ENCODE data around the gene HOXA2.

Gene HOXA2

DNA sequence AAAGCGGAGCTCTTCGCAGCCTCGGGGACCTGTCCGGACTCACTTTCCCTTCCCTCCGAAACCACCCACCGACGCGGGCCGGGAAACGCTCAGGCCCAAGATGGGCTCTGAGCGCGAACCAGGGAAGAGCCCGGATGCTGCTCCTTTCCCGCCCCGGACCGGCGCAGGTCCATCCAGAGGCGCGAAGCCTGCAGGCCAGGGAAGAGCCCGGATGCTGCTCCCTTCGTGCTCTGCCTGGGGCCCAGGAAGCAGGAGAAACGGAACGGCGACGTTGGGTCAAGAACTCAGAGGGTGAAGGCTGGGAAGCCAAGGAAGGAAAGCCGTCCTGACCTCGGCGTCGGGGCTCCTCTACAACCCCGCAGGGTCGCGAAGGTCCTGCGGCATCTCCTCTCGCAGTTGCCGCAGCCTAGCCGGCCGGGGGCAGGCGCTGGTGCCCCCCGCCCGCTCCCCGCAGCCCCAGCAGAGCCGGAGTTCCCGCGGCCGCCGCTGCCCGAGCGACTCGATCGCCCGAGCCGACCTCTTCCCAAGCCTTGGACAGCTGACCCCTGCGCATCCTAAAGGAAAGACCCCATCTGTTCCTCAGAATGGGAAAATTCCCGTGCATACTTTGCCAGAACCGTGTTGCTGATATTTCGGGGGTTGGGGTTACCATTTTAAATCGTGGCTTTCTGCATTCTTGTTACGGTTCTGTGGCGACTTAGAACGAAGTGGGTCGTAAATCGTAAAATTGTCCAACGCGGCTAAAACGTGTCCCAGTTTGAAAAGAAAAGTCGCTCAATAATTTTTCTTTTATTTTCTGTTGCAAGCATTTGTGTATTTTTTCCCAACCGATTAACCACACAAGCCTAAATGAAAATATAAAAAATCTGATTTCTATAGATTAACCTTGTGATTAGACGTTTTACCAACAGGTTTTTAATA lies 14.2 kb downstream of the HOXA2 start:
- no peak for DNase-seq (ENCODE audit: low spot score in 2 of 2)
- Histone ChIP-seq H3K4me3 (no peak overlapping the region), H3K9me3 (no peaks in the 10 kb centered on the region), H3K36me3 (replicated peaks) (no peaks in the 10 kb centered on the region), H3K27me3 (ENCODE audit: low read depth) (no peaks in the 10 kb centered on the region), H3K4me1 (peaks cover 15% of the 10 kb centered on the region)
- in situ Hi-C loops (cut with MboI; ENCODE audit: low sequenced_read_pairs) = no loop called here

DNA sequence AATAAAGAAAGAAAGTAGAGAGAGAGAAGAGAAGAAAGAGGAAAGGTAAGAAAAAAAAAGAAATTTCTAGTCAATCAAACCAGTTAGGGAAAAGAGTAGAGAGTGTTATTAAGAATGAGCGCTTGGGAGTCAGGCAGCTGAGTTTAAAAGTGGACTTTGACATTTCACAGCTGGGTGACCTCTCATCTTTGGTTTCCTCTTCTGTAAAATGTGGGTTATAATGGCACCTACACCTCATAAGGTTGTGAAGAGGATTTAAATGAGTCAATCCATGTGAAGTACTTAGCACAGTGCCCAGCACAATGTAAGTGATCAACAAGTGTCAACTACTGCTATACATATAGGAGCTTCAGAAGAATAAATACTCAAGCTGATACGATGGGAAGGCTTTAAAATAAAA lies 18.8 kb downstream of the HOXA2 start:
- no peaks in the 10 kb centered on the region; the same call in 1 of the 2 replicates for H3K4me1 ChIP-seq
- in situ Hi-C loops (cut with MboI; ENCODE audit: low sequenced_read_pairs) = no loop called here
- H3K4me3 ChIP-seq = no peak overlapping the region
- DNase-seq (ENCODE audit: low spot score in 2 of 2) = no peak
- H3K27me3 ChIP-seq (ENCODE audit: low read depth) = no peaks in the 10 kb centered on the region
- H3K9me3 ChIP-seq = no peaks in the 10 kb centered on the region
- no peaks in the 10 kb centered on the region for H3K36me3 ChIP-seq (replicated peaks)

DNA sequence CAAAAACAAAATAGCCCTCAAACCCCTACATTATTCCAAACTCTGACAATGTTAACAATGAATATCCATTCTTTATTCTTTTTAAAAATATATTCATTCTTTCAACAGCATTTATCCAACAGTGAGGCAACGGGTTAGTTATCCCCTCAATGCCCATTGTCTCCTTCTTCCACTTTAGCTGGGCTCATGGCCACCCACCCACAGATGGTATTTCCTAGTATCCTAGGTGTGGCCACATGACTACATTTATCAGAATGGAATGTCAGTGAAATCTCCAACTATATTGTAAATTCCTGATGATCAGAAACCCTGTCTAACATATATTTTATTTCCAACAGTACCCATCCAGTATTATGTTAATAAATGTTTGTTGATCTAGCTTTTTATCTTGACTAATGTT lies 20.3 kb downstream of the HOXA2 start:
- Histone ChIP-seq H3K36me3 (replicated peaks) (no peaks in the 10 kb centered on the region), H3K4me1 (no peaks in the 10 kb centered on the region; the same call in 1 of the 2 replicates), H3K27me3 (ENCODE audit: low read depth) (no peaks in the 10 kb centered on the region), H3K9me3 (no peaks in the 10 kb centered on the region), H3K4me3 (no peak overlapping the region)
- in situ Hi-C loops (cut with MboI; ENCODE audit: low sequenced_read_pairs) = no loop called here
- DNase-seq (ENCODE audit: low spot score in 2 of 2) = no peak

DNA sequence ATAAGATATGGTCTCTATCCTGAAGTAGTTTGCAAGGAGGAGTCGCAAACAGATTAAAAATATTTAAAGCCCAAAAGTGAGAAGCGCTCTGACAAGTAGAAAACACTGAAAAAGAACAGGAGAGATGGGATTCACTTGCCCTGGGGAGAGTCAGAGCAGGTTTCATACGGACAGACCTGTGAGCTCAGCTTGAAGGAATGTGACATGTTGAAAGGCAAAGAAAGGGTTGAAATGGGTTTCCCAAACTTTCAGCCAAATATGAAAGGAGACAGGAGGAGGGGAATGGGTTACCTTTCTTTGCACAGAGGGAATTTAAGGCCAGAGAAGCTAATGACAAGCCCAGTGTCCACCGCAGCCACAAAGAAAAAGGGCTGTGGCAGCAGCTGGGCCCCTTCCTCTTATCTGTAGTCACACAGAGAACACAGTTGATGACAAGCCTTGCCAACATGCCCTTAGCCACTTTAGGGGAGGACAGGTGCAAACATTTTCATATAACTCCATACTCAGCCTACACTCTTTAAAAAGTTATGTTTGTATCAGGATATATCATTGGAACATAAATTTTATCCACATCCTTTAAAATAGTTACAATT lies 21.5 kb downstream of the HOXA2 start:
- no peaks in the 10 kb centered on the region for H3K36me3 ChIP-seq (replicated peaks)
- no peaks in the 10 kb centered on the region for H3K27me3 ChIP-seq (ENCODE audit: low read depth)
- no peaks in the 10 kb centered on the region for H3K9me3 ChIP-seq
- H3K4me1 ChIP-seq = no peaks in the 10 kb centered on the region; the same call in 1 of the 2 replicates
- in situ Hi-C loops (cut with MboI; ENCODE audit: low sequenced_read_pairs) = no loop called here
- no peak for DNase-seq (ENCODE audit: low spot score in 2 of 2)
- H3K4me3 ChIP-seq = no peak overlapping the region

DNA sequence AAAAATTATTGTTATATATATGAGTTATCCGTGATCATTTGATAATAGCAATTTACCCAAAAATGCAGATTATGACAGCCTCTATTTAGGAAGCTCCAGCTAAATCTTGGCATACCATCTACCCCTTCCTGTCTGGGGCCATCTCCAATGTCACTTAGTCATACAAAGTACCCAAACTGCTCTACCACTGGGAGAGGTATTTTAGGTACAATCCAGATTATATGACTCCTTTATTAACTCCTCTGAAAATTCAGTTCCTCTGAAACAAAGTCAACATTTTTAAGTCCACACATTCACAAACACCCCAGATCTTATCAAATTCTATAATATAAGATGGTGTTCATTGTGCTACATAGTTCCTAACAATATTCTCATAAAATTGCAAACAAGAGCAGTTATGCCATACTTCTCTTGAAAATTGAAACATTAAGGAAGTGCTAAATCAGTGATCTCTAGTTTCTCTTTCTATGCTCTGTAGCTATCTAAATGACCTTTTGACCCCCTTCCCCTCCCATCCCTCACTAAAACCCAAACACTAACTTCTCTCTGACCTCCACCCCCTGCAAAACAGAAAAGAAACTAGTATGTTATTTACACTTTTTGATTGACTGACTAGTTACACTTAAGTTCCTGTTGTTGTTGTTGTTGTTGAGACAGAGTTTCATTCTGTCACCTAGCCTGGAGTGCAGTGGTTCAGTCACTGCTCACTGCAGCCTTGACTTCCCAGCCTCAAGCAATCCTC lies 23.1 kb downstream of the HOXA2 start:
- Histone ChIP-seq H3K27me3 (ENCODE audit: low read depth) (no peaks in the 10 kb centered on the region), H3K4me3 (no peak overlapping the region), H3K36me3 (replicated peaks) (no peaks in the 10 kb centered on the region), H3K9me3 (no peaks in the 10 kb centered on the region), H3K4me1 (no peaks in the 10 kb centered on the region; the same call in 1 of the 2 replicates)
- in situ Hi-C loops (cut with MboI; ENCODE audit: low sequenced_read_pairs) = no loop called here
- no peak for DNase-seq (ENCODE audit: low spot score in 2 of 2)

DNA sequence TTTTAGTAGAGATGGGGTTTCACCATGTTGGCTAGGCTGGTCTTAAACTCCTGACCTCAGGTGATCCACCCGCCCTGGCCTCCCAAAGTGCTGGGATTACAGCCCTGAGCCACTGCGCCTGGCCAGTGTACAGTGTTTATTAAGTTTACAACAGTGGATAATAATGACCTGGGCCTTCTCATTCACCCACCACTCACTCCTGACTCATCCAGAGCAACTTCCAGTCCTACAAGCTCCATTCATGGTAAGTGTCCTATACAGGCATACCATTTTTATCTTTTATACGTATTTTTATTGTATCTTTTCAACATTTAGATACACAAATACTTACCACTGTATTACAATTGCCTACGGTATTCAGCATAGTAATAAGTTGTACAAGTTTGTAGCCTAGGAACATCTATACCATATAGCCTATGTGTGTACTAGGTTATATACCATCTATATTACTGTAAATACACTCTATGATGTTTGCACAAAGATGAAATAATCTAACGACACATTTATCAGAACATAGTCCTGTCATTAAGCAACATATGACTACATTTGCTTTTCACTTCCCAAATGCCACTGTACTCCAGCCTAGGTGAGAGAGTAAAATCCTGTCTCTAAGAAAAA lies 23.8 kb downstream of the HOXA2 start:
- H3K4me3 ChIP-seq = no peak overlapping the region
- H3K36me3 ChIP-seq (replicated peaks) = no peaks in the 10 kb centered on the region
- H3K9me3 ChIP-seq = no peaks in the 10 kb centered on the region
- no peaks in the 10 kb centered on the region for H3K27me3 ChIP-seq (ENCODE audit: low read depth)
- H3K4me1 ChIP-seq = no peaks in the 10 kb centered on the region; the same call in 1 of the 2 replicates
- in situ Hi-C loops (cut with MboI; ENCODE audit: low sequenced_read_pairs) = no loop called here
- no peak for DNase-seq (ENCODE audit: low spot score in 2 of 2)

GRCh38 chr7:27073076-27073475 lies 29.4 kb downstream of the HOXA2 start:
- no peaks in the 10 kb centered on the region for H3K36me3 ChIP-seq (replicated peaks)
- in situ Hi-C loops (cut with MboI; ENCODE audit: low sequenced_read_pairs) = no loop called here
- no peaks in the 10 kb centered on the region for H3K27me3 ChIP-seq (ENCODE audit: low read depth)
- no peaks in the 10 kb centered on the region for H3K9me3 ChIP-seq
- H3K4me3 ChIP-seq = no peak overlapping the region
- DNase-seq (ENCODE audit: low spot score in 2 of 2) = no peak
- H3K4me1 ChIP-seq = no peaks in the 10 kb centered on the region

DNA sequence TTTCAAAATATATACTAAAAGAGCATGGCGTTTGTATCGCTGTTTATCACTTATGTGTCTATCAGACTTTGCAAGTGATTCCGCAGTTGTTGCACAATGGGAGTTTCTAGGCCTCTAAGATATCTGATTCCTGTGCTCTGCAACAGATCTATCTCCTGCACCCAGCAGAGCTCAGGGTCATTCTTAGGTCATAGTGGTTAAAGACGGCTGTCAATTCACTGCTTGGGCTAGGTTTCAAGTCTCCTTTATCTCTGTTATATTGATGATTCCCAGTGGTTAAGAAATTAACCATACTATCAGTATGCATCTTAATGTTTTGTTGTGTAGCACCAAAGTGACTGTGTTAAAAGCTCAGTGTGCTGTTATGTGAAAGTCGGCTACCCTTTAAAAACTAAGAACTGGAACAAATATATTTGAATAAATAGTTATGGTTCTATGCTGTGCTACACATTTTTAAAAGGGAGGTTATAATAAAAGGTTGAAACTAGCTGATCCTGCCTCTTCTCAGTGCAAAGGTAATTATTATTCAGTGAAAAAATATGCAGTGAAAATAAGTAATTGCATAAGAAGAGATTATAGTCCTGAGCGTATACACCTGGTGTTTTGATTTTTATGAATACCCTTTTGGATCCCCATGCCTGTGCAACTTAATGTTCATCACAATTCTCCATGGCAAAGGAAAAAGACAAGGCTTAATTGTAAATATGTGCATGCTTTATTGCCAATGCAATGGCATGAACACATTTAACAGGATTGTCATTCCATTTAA lies 30.7 kb downstream of the HOXA2 start:
- no peaks in the 10 kb centered on the region for H3K27me3 ChIP-seq (ENCODE audit: low read depth)
- no peaks in the 10 kb centered on the region for H3K9me3 ChIP-seq
- no peaks in the 10 kb centered on the region for H3K4me1 ChIP-seq
- in situ Hi-C loops (cut with MboI; ENCODE audit: low sequenced_read_pairs) = no loop called here
- no peak overlapping the region for H3K4me3 ChIP-seq
- no peak for DNase-seq (ENCODE audit: low spot score in 2 of 2)
- no peaks in the 10 kb centered on the region for H3K36me3 ChIP-seq (replicated peaks)

GRCh38 chr7:27068259-27068658 lies 34.2 kb downstream of the HOXA2 start:
- Histone ChIP-seq H3K9me3 (no peaks in the 10 kb centered on the region), H3K4me1 (no peaks in the 10 kb centered on the region), H3K4me3 (no peak overlapping the region), H3K27me3 (ENCODE audit: low read depth) (no peaks in the 10 kb centered on the region), H3K36me3 (replicated peaks) (no peaks in the 10 kb centered on the region)
- DNase-seq (ENCODE audit: low spot score in 2 of 2) = no peak
- in situ Hi-C loops (cut with MboI; ENCODE audit: low sequenced_read_pairs) = no loop called here

GRCh38 chr7:27066148-27066547 lies 36.3 kb downstream of the HOXA2 start:
- in situ Hi-C loops (cut with MboI; ENCODE audit: low sequenced_read_pairs) = no loop called here
- no peak for DNase-seq (ENCODE audit: low spot score in 2 of 2)

DNA sequence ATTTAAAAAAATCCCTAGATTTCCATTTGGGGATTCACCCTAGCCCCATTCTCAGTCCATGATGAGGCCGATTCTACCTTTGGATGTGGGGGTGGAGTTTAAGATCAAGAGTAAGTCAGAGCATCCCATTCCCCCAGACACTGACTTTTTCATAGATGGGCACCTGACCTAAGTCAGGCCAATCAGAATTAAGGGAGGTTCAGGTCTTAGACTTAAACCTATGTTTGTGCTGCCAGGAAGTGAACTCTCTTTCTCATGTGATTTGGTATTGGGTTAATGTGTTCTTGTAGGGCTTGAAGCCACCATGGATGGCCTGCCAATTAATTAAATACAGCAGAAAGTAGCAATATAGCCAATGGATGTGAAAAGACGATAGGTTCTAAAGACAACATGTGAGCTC lies 36.8 kb downstream of the HOXA2 start:
- H3K4me3 ChIP-seq = no peak overlapping the region
- no peaks in the 10 kb centered on the region for H3K9me3 ChIP-seq
- in situ Hi-C loops (cut with MboI; ENCODE audit: low sequenced_read_pairs) = no loop called here

More at GRCh38 chr7:27066148-27066547, 36.3 kb downstream of the HOXA2 start:
- Histone ChIP-seq H3K27me3 (ENCODE audit: low read depth) (no peaks in the 10 kb centered on the region), H3K4me1 (no peaks in the 10 kb centered on the region), H3K4me3 (no peak overlapping the region), H3K9me3 (no peaks in the 10 kb centered on the region), H3K36me3 (replicated peaks) (no peaks in the 10 kb centered on the region)

DNA sequence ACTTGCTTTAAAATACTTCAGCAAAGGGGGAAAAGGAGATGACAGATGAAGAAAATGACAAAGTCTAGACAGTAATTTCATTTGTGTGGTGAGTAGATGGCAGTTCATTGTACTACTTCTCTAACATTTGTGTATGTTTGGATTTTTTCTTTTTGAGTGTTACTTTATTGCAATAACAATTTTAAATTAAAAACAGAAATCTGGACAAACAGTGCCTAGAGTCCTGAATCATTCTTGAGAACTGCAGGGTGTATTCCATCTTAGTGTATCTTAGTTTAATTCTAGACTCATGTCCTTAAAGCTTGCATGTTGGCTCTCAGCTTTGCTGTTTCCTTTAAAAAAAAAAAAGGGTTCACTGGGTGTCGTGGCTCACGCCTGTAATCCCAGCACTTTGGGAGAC lies 37.8 kb downstream of the HOXA2 start:
- Histone ChIP-seq H3K36me3 (replicated peaks) (no peaks in the 10 kb centered on the region), H3K9me3 (no peaks in the 10 kb centered on the region), H3K4me1 (no peaks in the 10 kb centered on the region), H3K27me3 (ENCODE audit: low read depth) (no peaks in the 10 kb centered on the region), H3K4me3 (no peak overlapping the region)
- DNase-seq (ENCODE audit: low spot score in 2 of 2) = no peak
- in situ Hi-C loops (cut with MboI; ENCODE audit: low sequenced_read_pairs) = no loop called here

More for the DNA sequence above, 36.8 kb downstream of the HOXA2 start:
- Histone ChIP-seq H3K36me3 (replicated peaks) (no peaks in the 10 kb centered on the region), H3K4me1 (no peaks in the 10 kb centered on the region), H3K27me3 (ENCODE audit: low read depth) (no peaks in the 10 kb centered on the region)
- no peak for DNase-seq (ENCODE audit: low spot score in 2 of 2)

DNA sequence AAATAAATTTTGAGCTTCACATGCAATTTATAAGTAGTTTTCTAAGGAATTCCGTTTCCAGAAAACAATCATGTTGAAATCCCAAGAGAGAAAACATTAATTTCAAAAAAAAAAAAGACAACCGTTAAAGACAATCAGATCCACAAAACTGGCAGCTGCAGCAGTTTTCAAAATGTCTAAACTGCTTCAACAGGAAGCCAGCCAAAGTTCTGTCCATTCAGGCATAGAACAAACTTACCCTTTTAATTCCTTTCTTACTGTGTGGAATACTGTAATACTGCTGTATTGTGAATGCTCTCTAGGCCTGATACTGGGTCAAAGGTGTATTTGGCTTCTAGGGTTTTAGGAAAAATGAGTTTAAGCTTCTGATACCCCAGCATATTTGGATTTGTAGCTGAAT lies 38.3 kb downstream of the HOXA2 start:
- H3K36me3 ChIP-seq (replicated peaks) = no peaks in the 10 kb centered on the region
- DNase-seq (ENCODE audit: low spot score in 2 of 2) = no peak
- in situ Hi-C loops (cut with MboI; ENCODE audit: low sequenced_read_pairs) = no loop called here
- H3K27me3 ChIP-seq (ENCODE audit: low read depth) = no peaks in the 10 kb centered on the region
- H3K9me3 ChIP-seq = no peaks in the 10 kb centered on the region
- no peaks in the 10 kb centered on the region for H3K4me1 ChIP-seq
- no peak overlapping the region for H3K4me3 ChIP-seq
